ENCODE data around the gene PAPLN.

PAPLN gene

DNA sequence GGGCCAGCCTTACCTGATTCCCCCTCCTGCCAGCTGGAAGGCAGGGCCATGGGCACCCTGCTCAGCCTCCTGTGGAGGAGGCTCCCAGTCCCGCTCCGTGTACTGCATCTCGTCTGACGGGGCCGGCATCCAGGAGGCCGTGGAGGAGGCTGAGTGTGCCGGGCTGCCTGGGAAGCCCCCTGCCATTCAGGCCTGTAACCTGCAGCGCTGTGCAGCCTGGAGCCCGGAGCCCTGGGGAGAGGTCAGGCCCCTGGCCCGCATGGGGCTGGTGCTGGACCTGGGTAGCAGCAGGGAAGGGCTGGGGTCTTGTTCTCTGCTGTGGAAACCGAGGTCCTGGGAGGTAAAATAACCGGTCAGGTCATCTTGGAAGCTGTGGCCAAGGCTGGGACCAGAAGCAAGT is 16.4 kb downstream of the PAPLN start:
- H3K4me3 ChIP-seq (ENCODE audit: control insufficient read depth, low read depth, low read length) = no peak overlapping the region
- TF ChIP-seq, protein P1, sequence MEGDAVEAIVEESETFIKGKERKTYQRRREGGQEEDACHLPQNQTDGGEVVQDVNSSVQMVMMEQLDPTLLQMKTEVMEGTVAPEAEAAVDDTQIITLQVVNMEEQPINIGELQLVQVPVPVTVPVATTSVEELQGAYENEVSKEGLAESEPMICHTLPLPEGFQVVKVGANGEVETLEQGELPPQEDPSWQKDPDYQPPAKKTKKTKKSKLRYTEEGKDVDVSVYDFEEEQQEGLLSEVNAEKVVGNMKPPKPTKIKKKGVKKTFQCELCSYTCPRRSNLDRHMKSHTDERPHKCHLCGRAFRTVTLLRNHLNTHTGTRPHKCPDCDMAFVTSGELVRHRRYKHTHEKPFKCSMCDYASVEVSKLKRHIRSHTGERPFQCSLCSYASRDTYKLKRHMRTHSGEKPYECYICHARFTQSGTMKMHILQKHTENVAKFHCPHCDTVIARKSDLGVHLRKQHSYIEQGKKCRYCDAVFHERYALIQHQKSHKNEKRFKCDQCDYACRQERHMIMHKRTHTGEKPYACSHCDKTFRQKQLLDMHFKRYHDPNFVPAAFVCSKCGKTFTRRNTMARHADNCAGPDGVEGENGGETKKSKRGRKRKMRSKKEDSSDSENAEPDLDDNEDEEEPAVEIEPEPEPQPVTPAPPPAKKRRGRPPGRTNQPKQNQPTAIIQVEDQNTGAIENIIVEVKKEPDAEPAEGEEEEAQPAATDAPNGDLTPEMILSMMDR (conservative IDR thresholded peaks at IDR 0.05; ENCODE audit: control insufficient read depth, insufficient read depth, low read depth, low read length) = no peak
- DNase-seq (ENCODE audit: low read depth) = no peak

DNA sequence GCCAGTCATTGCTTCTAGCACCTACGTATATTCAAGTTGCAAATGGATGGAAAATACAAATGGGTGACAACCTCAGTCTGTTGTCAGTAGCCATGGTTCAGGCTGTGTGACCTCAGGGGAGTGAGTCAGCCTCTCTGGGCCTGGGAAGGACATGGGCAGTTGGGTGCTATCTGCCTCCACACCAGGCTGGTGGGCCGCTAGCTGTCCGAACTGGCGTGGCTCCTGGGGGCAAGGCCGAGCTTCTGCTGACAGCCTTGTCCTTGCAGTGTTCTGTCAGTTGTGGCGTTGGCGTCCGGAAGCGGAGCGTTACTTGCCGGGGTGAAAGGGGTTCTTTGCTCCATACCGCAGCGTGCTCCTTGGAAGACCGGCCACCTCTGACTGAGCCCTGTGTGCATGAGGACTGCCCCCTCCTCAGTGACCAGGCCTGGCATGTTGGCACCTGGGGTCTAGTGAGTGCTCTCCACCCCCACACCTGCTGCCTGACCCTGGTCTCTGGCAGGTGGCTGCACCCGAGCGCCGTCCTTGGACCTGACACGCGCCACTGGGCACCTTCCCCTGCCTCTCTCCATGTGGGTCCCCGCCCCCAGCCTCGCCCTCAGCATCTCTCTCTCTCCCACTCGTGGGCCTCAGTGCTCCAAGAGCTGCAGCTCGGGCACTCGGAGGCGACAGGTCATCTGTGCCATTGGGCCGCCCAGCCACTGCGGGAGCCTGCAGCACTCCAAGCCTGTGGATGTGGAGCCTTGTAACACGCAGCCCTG is 17.1 kb downstream of the PAPLN start:
- TF ChIP-seq, protein P1 (conservative IDR thresholded peaks at IDR 0.05; ENCODE audit: control insufficient read depth, insufficient read depth, low read depth, low read length) = no peak

DNA sequence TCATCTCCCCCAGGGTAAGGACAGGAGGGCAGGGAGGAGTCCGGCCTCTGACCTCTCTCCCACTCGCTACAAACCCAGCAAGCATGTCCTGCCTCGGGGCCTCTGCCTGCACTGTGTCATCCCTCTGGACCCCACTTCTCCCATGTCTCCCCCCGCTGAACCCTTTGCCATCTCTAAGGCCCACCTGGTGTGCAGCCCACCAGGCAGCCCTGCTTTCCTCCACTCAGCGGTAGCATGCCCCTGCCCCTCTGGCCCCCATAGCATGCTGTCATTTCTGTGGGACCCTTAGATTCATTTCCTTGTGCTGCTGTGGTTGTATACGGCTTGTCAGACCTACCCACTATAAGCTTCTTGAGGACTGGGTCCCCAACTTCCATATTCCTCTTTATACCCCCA is 17.7 kb downstream of the PAPLN start:
- no peak overlapping the region for H3K4me3 ChIP-seq (ENCODE audit: control insufficient read depth, low read depth, low read length)
- no peak for DNase-seq (ENCODE audit: low read depth)
- TF ChIP-seq, protein P1 (conservative IDR thresholded peaks at IDR 0.05; ENCODE audit: control insufficient read depth, insufficient read depth, low read depth, low read length) = no peak

More for the DNA sequence above, 17.1 kb downstream of the PAPLN start:
- H3K4me3 ChIP-seq (ENCODE audit: control insufficient read depth, low read depth, low read length) = no peak overlapping the region
- no peak for DNase-seq (ENCODE audit: low read depth)

DNA sequence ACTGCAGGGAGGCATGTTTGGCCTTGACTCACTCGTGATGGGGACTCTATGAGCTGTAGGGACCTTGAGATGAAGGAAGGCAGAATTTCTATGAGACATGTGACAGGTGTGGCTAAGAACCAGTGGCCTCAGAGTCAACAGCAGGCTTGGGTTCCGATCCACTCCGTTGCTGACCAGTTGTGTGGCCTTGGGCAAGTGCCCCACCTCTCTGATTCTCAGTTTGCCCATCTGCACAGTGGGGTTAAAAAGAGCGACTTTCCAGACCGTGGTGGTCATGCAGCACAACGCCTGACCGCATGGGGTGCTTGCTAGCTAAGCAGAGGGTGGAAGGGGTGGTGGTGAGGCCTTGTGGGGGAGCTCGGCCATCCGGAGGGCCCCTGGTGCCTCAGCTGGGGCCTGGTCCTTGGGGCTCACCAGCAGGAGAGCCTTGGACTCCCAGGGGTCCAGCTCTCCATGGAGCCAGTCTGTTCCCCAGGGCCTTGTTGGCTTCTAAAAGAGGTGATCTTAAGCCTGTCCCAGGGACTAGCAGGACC is 18.5 kb downstream of the PAPLN start:
- TF ChIP-seq, protein P1 (conservative IDR thresholded peaks at IDR 0.05; ENCODE audit: control insufficient read depth, insufficient read depth, low read depth, low read length) = no peak
- H3K4me3 ChIP-seq (ENCODE audit: control insufficient read depth, low read depth, low read length) = no peak overlapping the region
- DNase-seq (ENCODE audit: low read depth) = no peak

DNA sequence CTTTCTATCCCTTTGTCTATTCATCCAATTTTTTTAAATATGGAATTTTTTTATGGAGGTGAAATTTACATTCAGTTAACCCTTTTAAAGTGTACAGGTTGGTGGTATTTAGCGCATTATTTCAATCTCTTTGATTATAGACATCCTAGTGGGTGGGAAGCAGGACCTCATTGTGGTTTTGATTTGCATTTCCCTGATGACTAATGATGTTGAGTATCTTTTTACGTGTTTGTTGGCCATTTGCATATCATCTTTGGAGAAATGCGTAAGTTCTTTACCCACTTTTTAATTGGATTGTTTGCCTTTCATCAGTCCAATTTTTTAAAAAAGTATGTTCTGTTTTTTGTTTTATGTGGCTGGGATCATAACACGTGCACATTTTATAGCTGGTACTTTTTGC is 20.8 kb downstream of the PAPLN start:
- no peak overlapping the region for H3K4me3 ChIP-seq (ENCODE audit: control insufficient read depth, low read depth, low read length)
- TF ChIP-seq, protein P1 (conservative IDR thresholded peaks at IDR 0.05; ENCODE audit: control insufficient read depth, insufficient read depth, low read depth, low read length) = no peak
- DNase-seq (ENCODE audit: low read depth) = no peak

DNA sequence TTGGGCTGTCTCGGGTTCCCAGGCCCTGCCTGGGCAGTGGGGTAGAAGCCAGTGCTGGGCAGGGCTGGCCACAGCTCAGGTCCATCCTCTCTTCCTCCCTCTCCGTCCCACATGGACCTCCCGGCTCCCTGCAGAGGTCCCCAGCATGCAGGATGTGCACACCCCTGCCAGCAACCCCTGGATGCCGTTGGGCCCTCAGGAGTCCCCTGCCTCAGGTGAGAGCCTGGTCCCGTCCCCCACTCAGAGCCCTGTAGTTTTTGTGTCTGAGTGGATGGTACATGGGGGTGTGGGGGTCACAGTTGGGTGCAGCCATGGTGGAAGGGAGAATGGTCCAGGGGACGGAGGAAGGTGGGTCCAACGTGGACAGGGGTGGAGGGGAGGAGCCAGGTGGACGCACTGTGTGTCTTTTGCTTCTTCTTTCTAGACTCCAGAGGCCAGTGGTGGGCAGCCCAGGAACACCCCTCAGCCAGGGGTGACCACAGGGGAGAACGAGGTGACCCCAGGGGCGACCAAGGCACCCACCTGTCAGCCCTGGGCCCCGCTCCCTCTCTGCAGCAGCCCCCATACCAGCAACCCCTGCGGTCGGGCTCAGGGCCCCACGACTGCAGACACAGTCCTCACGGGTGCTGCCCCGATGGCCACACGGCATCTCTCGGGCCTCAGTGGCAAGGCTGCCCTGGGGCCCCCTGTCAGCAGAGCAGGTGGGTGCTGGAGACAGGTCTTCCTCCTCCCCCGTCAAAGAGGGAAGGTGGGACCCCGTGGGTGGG is 21.7 kb downstream of the PAPLN start:
- H3K4me3 ChIP-seq (ENCODE audit: control insufficient read depth, low read depth, low read length) = no peak overlapping the region
- DNase-seq (ENCODE audit: low read depth) = no peak
- TF ChIP-seq, protein P1 (conservative IDR thresholded peaks at IDR 0.05; ENCODE audit: control insufficient read depth, insufficient read depth, low read depth, low read length) = no peak

All from fibroblast of mammary gland (primary cell).